ENCODE results near the gene RANBP3L.

DNA sequence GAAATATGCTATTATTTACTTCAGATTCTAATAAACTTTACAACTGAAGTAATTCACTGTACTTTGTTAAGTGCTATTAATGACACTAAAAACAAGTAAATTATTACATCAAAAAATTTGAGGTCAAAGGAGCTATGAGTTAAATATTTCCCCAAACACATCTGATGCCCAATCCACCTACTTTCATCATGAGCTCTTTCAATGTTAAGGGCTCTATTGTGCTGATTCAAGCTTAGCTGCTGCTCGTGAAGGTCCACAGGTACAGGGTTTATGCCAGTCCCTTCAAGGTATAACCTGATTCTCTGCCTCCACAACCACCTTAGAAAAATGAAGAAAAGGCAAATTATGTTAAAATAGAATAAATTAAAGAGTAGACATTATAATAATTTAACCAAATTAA lies 84.1 kb downstream of the RANBP3L start:
- no peak for TF ChIP-seq OSR1 (CRISPR knock-in tag; IDR thresholded peaks at IDR 0.05)
- TF ChIP-seq, protein P1, sequence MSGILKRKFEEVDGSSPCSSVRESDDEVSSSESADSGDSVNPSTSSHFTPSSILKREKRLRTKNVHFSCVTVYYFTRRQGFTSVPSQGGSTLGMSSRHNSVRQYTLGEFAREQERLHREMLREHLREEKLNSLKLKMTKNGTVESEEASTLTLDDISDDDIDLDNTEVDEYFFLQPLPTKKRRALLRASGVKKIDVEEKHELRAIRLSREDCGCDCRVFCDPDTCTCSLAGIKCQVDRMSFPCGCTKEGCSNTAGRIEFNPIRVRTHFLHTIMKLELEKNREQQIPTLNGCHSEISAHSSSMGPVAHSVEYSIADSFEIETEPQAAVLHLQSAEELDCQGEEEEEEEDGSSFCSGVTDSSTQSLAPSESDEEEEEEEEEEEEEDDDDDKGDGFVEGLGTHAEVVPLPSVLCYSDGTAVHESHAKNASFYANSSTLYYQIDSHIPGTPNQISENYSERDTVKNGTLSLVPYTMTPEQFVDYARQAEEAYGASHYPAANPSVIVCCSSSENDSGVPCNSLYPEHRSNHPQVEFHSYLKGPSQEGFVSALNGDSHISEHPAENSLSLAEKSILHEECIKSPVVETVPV (CRISPR knock-in tag; IDR thresholded peaks at IDR 0.05) = no peak
- TF ChIP-seq ZFP3 (CRISPR knock-in tag; IDR thresholded peaks at IDR 0.05) = no peak
- TF ChIP-seq GLIS3 (CRISPR knock-in tag; IDR thresholded peaks at IDR 0.05) = no peak
- TF ChIP-seq, protein P2, sequence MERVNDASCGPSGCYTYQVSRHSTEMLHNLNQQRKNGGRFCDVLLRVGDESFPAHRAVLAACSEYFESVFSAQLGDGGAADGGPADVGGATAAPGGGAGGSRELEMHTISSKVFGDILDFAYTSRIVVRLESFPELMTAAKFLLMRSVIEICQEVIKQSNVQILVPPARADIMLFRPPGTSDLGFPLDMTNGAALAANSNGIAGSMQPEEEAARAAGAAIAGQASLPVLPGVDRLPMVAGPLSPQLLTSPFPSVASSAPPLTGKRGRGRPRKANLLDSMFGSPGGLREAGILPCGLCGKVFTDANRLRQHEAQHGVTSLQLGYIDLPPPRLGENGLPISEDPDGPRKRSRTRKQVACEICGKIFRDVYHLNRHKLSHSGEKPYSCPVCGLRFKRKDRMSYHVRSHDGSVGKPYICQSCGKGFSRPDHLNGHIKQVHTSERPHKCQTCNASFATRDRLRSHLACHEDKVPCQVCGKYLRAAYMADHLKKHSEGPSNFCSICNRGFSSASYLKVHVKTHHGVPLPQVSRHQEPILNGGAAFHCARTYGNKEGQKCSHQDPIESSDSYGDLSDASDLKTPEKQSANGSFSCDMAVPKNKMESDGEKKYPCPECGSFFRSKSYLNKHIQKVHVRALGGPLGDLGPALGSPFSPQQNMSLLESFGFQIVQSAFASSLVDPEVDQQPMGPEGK (CRISPR knock-in tag; IDR thresholded peaks at IDR 0.05; ENCODE audit: borderline replicate concordance) = no peak
- no peak for TF ChIP-seq PPARA (CRISPR knock-in tag; IDR thresholded peaks at IDR 0.05; ENCODE audit: borderline replicate concordance)
- TF ChIP-seq, protein P3, sequence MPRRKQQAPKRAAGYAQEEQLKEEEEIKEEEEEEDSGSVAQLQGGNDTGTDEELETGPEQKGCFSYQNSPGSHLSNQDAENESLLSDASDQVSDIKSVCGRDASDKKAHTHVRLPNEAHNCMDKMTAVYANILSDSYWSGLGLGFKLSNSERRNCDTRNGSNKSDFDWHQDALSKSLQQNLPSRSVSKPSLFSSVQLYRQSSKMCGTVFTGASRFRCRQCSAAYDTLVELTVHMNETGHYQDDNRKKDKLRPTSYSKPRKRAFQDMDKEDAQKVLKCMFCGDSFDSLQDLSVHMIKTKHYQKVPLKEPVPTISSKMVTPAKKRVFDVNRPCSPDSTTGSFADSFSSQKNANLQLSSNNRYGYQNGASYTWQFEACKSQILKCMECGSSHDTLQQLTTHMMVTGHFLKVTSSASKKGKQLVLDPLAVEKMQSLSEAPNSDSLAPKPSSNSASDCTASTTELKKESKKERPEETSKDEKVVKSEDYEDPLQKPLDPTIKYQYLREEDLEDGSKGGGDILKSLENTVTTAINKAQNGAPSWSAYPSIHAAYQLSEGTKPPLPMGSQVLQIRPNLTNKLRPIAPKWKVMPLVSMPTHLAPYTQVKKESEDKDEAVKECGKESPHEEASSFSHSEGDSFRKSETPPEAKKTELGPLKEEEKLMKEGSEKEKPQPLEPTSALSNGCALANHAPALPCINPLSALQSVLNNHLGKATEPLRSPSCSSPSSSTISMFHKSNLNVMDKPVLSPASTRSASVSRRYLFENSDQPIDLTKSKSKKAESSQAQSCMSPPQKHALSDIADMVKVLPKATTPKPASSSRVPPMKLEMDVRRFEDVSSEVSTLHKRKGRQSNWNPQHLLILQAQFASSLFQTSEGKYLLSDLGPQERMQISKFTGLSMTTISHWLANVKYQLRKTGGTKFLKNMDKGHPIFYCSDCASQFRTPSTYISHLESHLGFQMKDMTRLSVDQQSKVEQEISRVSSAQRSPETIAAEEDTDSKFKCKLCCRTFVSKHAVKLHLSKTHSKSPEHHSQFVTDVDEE (CRISPR knock-in tag; IDR thresholded peaks at IDR 0.05) = no peak
- TF ChIP-seq, protein P4, sequence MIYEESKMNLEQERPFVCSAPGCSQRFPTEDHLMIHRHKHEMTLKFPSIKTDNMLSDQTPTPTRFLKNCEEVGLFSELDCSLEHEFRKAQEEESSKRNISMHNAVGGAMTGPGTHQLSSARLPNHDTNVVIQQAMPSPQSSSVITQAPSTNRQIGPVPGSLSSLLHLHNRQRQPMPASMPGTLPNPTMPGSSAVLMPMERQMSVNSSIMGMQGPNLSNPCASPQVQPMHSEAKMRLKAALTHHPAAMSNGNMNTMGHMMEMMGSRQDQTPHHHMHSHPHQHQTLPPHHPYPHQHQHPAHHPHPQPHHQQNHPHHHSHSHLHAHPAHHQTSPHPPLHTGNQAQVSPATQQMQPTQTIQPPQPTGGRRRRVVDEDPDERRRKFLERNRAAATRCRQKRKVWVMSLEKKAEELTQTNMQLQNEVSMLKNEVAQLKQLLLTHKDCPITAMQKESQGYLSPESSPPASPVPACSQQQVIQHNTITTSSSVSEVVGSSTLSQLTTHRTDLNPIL (CRISPR knock-in tag; IDR thresholded peaks at IDR 0.05; ENCODE audit: low read depth) = no peak
- TF ChIP-seq TCF4 (CRISPR knock-in tag; IDR thresholded peaks at IDR 0.05; ENCODE audit: borderline replicate concordance) = no peak
- TF ChIP-seq ARNTL (CRISPR knock-in tag; IDR thresholded peaks at IDR 0.05; ENCODE audit: borderline replicate concordance, low read depth) = no peak
- TF ChIP-seq, protein P5, sequence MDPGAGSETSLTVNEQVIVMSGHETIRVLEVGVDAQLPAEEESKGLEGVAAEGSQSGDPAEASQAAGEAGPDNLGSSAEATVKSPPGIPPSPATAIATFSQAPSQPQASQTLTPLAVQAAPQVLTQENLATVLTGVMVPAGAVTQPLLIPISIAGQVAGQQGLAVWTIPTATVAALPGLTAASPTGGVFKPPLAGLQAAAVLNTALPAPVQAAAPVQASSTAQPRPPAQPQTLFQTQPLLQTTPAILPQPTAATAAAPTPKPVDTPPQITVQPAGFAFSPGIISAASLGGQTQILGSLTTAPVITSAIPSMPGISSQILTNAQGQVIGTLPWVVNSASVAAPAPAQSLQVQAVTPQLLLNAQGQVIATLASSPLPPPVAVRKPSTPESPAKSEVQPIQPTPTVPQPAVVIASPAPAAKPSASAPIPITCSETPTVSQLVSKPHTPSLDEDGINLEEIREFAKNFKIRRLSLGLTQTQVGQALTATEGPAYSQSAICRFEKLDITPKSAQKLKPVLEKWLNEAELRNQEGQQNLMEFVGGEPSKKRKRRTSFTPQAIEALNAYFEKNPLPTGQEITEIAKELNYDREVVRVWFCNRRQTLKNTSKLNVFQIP (CRISPR knock-in tag; IDR thresholded peaks at IDR 0.05; ENCODE audit: borderline replicate concordance, low read depth) = no peak
- no peak for TF ChIP-seq TOX (CRISPR knock-in tag; IDR thresholded peaks at IDR 0.05; ENCODE audit: borderline replicate concordance)
- no peak for TF ChIP-seq RARB (CRISPR knock-in tag; IDR thresholded peaks at IDR 0.05)
- TF ChIP-seq ZNF565 (CRISPR knock-in tag; conservative IDR thresholded peaks at IDR 0.05; ENCODE audit: low read depth) = no peak
